Putamen (tissue), 1 donor: ENCODE measurements around the gene SLC39A1.

Experiments used
- DNase-seq: peaks from one replicate; pipeline ENCODE4 v3.0.0-alpha.2; 2016; ENCODE audit warnings: low spot score

SLC39A1 gene

DNA sequence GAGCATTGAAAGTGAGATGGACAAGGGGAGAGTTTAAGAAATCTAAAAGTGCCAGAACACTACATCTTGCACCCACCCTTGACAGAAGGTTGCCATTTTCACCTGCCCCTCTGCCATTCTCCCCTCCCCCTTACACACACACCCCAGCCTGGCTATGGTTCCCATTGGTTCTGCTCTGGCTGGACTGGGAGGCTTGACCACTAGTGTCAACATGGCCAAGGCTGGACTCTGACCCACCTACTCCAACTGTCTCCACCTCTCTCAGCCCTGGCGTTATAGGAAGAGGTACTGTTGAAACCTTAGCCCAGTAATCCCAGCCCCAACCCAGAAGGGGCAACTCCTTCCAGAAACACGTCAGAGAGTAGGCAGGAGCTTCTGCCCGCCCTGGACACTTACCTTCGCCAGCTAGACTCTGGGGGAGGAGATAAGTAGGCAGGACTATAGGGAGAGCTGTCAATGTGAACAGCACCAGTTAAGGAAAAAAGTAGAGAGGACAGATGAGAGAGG is 9.4 kb downstream of the SLC39A1 start:
- DNase-seq, result no peak

DNA sequence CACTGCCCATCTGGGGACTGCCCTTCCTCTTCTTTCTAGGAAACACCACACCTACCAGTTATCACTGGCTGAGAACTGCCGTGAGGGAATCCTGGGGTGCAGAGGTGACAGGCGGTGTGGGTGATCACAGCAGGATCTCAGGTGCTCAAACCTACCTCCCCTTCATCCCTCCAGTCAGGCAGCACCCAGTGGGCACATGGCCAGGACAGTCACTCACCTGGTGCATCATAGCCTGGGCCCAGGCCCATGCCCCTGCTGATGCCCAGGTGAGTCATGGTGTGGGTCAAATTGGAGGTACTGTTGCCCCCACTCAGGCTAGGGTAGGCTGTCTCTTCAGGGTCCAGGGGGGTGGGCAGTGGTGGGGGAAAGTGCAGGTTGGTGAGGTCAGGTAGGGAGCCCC is 11.5 kb downstream of the SLC39A1 start:
- no peak for DNase-seq

DNA sequence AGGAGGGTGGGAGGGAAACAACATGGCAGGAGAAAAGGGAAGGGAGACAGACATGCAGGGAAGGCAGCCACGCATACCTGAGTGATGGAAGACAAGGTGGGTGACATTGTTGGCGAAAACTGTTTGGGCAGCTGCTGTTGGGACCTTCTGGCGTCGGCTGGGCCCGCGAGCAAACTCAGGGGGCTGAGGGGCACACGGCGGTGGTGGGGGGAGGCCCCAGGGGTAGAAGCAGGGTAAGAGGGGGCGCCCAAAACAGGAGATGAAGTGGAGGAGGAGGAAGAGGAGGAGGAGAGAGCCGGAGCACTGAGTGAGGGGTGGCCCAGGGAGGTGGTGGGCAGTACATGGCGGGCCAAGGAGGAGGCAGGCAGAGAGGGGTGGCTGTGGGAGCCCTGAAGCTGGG is 12.2 kb downstream of the SLC39A1 start:
- no peak for DNase-seq

DNA sequence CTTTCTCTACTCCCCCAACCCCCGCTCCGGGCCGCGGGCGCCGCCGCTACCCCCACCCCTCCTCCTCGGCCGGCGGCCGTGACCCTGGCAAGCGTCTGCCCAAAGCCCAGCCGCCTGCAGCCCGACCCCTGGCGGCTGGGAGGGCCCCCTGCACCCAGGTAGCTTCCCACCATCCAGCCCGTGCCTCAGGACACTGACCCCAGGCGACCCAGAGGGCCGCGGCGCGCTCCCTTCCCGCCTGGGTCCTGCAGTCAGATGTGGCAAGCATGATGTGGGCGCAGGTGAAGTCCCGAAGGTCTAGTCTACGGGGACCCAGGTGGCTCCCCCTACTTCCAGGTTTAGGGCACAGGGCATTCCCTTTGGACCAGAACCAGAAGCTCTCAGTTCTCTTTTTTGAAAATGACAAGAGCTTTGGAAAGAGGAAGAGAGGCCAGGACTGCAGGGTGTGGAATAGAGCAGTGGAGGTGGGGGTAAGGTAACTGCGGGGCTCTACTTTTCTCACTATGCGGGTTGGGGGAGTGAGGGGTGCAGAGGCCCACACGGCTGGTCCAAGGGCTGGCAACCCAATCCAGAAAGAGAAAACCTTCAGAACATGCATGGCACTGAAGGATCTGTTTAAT is 16.6 kb downstream of the SLC39A1 start, which contains the start of gene DENND4B:
Gene DENND4B, minus strand, starts transcription at position 97 of the 620 bp plus-strand sequence. CDS start 2,344 bp downstream, outside the sequence.
- DNase-seq, result peak; percentile 85

DNA sequence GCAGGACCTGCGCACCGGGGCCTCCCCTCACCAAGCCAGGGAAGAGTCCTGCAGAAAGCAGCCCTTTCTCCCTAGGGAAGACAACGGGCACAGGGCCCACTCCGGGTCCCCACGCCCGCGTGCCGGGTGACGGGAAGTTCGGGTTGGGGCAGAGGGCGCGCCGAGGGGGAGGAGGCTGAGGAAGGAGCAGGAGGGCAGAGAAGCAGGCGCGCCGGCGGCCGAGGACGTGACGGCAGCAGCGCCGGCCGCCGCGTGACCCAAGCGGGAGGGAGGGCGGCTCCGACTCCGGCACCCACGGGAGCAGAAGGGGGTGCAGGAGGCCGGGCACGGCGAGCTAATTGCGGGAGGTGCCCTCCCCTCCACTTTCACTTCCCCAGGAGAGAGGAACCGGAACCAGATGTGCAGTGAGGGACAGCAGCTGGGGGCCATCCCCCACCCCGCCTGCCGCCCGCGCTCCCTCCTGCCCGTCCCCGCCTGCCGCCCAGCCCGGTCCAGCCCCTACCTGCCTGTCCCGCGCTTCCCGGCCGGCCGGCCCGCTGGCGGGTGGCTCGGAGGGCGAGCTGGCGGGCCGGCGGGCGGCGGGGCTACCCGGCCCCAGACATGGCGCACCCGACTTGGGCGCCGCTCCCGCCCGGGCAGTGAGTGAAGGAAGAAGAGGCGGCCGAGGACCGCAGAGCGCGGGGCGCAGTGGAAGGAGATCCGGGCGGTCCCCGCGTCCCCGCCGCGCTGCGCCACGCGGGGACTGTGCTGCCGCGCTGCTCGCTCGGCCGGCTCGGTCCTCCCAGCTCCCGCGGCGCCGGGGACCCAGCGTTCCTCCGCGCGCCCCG is 17.3 kb downstream of the SLC39A1 start:
- no peak for DNase-seq

DNA sequence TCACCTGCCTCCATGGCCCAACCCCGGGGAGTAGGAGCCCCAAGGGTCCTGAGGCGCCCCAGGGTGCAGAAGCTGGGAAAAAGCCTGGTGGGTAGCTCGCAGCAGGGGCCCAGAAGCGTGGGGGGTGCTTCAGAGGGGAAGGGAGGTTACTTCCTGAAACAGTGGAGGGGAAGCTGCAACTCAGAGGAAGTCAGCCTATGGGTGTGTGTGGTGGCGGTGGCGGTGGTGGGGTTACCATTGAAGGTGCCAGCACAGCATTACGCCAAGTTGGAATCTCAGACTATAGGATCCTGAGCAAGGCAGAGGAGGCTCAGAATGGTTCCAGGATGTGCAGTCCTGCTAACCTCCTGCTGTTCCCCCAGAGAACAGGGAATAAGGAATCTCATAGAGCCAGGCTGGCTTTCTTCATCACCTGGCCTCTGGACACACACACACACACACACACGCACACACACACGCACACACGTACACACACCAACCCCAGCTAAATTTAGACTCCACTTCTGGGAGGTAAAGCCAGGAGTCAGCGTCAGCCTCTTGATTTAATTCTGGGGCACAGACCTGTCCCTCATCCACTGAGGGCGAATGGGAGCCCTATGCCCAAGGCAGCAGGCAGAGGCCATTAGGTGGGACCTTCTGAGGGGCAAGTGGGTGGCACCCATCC is 18.1 kb downstream of the SLC39A1 start:
- no peak for DNase-seq

DNA sequence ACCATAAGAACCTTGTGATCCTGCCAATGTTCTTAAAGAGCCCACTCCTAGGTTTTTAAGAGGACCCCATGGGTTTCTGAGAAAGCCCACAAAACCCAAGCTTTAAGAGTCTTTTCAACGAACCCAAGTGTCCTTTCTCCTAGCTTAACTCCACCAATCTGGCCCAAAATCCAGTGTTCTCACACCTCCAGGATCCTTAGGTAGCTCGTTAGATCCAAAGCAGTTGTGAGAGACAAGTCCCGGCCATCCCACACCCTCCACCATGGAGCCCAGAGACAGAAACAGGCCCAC is 18.6 kb downstream of the SLC39A1 start:
- no peak for DNase-seq

DNA sequence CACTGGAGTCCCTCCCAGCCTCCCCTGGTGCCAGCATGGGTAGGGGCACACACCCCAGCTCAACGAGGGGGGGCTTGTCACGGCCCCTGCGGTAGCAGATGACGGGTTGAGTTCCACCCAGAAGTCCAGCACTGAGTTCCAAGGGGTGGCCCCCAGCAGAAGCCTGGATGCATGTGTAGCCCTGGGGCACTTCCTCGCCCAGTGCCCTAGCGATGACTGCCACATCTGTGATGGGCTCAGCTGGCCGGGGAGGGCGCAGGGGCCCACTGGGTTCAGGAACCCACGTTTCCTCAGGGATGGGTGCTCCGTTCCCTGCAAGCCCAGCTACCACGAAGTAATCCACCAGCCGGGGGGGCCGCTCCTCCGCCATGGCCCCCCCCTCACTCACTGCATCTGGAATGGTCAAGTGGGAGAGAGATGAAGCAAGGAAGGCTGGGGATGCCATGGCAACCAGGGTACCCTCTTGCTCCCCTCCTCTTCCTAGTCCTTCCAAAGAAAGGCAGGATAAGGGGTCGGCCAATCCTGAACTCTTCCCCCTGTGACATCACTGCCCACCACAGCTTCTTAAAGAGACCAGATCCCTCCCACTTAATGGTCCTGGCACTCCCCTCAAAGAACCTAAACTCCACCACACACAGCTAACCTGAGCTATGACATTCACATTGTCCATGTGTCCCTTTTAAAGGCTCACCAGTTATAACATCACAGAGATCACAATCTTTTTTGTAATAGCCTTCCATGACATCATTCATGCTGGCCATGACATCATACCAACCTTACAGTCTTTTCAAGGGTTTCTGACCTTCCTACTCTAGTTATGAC is 19.1 kb downstream of the SLC39A1 start:
- DNase-seq, result no peak

DNA sequence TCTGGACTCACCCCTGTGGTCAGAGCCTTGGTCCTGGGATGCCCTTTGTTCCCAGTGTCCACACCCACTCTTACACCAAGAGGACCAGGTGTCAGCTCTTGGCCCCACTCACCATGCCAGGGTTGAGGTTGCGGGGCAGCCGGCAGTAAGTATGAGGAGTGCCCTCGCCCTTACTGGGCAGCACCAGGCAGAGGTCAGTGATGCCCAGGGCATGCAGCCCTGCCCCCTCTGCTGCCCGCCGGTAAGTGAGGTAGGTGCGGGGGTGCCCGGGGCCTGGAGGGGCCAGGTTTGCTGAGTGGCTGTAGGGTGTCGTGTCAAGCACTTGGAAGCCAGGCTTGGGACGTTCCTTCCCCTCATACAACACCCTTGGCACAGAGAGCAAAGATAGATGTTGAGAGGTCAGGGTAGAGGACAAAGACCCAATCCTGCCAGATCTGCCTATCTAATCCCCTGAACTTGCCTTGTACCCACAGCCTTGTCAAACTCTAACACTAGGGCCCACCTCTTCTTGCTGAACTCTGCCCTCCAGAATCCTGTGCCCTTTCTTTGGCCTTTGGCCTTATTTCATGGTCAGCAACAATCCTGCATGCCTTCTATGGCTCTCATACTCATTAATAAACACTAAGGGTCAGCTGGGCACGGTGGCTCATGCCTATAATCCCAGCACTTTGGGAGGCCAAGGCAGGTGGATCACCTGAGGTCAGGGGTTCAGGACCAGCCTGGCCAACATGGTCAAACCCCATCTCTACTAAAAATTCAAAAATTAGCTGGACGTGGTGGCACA is 20.4 kb downstream of the SLC39A1 start:
- no peak for DNase-seq

DNA sequence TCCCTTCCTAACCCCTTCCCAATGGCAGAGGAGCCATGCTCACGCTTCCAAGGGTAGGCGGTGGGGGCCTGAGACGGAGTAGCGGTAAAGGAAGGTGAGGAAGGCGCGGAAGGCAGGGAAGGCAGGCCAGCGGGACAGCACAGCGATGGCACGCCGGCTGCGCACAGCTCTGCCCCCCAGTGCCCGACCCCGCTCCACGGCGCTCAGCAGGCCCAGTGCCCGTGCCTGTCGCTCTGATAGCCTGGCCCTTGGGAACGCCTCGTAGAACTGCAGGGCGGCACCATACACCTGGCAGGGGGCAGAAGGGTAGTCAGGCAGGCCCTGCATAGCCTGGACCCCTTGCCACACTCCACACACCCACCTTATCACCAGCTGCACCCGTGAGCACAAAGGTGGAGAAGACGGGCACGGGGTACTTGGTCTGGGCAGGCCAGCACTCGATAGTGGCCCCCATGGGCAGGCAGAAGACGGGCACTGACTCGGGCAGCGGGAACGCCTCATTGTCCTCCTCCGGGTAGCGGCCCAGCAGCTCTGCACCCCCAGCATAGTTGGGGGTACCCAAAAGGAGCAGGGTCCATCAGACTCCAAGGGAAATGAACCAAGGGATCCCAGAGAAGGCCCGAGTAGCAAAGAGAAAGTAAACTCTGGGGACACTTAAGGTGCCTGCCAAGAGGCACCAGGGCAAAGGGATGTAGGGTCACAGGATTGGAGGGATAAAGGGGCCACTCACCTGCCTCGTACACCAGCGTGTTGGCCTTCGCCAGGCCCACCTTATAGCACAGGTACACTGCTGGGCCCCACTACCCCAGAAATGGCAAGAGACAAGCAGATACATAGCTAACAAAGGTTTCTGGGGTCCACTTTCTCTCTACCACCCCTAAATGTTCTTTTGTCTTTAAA is 21.3 kb downstream of the SLC39A1 start:
- DNase-seq, result no peak

DNA sequence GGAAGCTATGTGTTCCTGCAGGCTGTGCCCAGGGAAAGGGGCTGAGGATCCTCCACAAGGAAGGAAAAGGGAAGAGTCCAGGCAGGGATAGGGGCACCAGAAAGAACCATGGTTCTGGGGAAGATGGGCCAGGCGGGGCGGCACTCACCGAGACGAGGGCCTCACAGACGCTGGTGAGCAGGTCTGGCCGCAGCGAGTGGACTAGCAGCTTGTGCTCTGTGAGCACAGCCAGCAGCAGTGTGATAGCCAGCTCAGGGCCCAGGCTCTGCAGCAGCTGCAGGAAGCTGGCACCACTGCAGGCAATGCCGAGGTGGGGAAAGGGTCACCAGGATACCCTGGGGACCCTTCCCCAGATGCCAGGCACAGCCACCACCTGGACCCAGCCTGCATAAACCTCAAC is 22.6 kb downstream of the SLC39A1 start:
- DNase-seq, result no peak

DNA sequence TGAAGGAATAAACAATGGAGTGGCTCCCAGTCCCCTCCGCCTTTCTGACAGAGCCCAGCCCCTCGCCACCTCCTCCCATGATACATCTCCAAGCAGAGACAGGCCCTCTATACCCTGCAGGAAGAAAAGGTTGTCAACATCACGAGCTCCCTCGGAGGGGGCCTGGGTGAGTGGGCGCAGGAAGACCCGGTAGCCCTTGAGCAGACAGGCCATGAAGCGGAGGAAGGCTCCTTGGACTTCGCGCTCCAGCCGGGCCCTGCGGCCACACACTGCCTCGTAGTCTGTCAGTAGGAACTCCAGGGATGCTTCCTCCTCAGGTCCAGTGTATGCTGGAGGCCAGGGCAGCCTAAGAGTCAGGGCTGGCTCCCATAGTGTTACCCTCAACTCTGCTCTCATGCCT is 23.9 kb downstream of the SLC39A1 start:
- DNase-seq, result no peak

DNA sequence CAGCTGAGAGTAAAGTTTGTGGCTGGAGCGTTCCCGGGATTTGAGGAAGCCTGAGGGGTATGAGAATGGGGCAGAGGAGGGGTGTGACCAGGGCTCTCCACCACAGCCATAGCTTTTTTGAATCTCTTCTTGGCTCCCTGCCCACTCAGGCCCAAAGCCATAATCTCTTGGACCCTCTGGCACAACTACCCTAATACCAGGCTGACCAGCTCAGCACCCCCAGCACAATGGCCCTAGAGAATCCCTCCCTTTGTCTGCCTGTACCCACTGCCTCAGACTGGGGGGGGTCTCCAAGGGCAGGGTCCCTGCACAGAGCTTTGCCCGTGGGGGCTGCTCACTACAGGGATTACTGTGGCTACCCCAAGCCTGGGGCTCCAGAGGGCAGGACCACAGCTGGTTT is 24.3 kb downstream of the SLC39A1 start:
- DNase-seq, result no peak

DNA sequence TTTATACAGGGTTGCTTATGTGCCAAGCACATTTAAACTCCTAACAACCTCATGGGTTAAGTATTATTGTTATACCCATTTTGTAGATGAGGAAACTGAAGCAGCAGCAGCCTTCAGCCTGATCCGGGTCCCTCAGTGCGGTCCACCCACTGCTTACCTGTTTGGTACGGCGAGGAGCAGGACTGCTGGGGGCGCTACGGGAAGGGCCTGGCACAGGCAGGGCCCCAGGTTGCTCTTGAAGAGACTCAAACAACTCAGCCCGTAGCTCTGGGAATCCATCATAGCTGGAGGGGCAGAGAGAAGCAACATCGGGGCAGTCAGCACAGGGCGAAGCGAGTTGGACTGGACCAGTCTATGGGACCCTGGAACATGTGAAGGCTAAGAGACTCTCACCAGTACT is 26.0 kb downstream of the SLC39A1 start:
- no peak for DNase-seq

DNA sequence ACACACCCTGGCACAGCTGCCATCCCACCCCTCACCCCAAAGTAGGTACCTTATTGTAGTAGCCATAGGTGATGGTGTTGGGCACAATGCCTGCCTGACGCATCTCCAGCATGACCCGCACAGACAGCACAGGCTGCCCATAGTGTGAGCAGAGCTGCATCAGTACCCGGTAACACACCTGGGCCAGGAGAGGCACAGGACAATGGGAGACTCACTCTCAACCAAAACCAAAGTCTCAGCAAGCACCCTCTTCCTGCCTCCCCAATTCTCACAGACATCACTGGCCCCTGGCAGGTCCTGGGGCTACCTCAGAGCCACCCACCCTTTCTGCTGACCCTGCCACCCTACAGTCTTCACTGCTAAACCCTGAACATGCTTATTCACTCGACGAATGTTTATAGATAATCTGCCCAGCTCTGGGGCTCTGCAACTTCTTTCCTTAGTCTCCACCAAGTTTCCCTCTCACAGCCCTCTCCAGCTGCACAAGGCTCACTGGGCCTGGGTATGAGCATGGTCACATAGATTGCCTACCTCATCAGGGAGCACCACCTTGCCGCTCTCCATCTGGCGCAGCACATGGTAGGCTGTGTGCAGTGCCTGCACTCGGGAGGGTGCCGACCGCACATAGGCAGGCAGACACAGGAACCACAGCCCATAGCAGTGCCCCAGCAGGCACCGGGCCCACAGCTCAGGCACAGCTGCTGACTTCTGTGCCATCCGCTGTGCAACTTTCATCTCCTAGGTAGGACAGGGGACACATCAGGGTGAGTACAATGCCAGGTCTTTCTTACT is 27.1 kb downstream of the SLC39A1 start:
- no peak for DNase-seq

DNA sequence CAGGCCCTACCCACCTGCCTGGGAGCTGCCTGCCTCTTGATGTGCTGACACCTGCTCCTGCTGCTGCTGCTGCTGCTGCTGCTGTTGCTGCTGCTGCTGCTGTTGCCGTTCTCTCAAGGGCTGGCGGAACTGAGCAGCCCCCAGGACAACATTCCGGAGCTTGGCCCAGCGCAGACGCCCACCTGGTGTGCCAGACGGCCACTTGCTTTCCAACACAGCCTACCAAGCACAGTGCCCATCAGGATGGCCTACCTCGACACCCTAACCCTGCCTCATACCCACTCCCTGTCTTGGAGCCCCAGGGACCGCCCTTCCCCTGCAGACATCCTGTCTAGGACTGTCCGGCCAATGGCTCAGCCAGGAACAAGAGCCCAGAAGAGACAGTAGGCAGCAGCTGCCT is 28.6 kb downstream of the SLC39A1 start:
- no peak for DNase-seq

DNA sequence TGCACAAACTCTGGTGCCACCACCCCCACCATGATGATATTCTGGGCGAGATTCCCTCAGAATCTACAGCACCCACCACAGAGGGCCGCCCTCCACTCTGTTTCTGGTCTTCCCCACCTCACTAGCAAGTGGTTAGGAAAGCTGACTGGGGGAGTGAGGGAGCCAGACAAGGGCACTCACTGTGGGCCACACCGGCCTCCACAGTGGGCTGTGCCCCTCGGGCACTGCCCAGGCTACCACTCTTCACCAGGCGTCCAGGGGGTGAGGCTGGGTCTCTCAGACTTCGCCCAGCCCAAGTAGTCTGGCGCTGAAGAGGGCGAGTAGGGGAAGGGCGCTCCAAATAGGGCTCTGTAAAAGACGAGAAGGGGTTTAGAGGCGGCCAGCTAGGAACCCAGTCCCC is 29.4 kb downstream of the SLC39A1 start:
- DNase-seq, result no peak

DNA sequence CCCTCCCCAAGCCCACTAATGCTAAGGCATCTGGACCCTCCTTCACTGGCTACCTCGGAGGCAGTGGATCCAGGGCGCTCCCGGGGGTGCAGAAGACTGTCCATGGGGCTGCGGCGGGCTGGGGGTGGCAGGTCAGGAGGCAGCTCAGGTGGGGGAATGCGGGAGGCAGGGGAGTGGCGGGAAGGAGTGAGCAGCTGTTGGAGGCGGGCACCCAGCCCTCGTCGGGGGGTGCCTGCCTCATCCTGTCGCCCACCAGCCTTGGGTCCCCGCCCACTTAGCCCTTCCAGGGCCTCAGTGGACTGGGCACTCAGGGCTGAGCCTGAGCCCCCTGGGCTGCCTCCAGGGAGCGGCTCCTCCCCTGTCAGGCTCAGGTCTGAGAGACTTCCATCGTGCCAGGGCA is 29.9 kb downstream of the SLC39A1 start:
- DNase-seq, result no peak
